ENCODE data around the gene SERTAD3.
"Not testable (repeated sequence)": the region's sequence is repeated elsewhere in the genome, so short reads cannot be mapped to it uniquely, and the experiment has no call there.

SERTAD3 gene

GRCh38 chr19:40457953-40458596, 13.9 kb upstream of the SERTAD3 start:
- DNase-seq, result no peak

GRCh38 chr19:40457048-40457447, 12.9 kb upstream of the SERTAD3 start:
- no peak for DNase-seq

- not testable (repeated sequence) for DNase-seq
These were observed 9.8 kb upstream of the SERTAD3 start for GRCh38 chr19:40453943-40454342.

GRCh38 chr19:40453151-40453735, 9.1 kb upstream of the SERTAD3 start:
- DNase-seq, result no peak

GRCh38 chr19:40452016-40452415, 7.9 kb upstream of the SERTAD3 start:
- DNase-seq, result no peak

GRCh38 chr19:40450664-40451063, 6.5 kb upstream of the SERTAD3 start:
- DNase-seq, result no peak

- DNase-seq, result no peak
These were observed 5.4 kb upstream of the SERTAD3 start for GRCh38 chr19:40449506-40449905.

- DNase-seq, result no peak
These were observed 2.2 kb upstream of the SERTAD3 start for GRCh38 chr19:40446263-40446784.

GRCh38 chr19:40445780-40446262, 1.7 kb upstream of the SERTAD3 start:
- DNase-seq, result peak; percentile 56

- no peak for DNase-seq
These were observed 734 bp upstream of the SERTAD3 start for GRCh38 chr19:40444825-40445312.

- peak; percentile 100 for DNase-seq
These were observed 770 bp downstream of the SERTAD3 start for GRCh38 chr19:40443131-40443999.

GRCh38 chr19:40442328-40443130, 1.6 kb downstream of the SERTAD3 start:
- DNase-seq, result no peak

GRCh38 chr19:40441719-40442253, 2.3 kb downstream of the SERTAD3 start:
- DNase-seq, result no peak

- no peak for DNase-seq
These were observed 5.9 kb downstream of the SERTAD3 start for GRCh38 chr19:40438284-40438683.

GRCh38 chr19:40433391-40434216, 10.5 kb downstream of the SERTAD3 start:
- DNase-seq, result peak; percentile 83

GRCh38 chr19:40432760-40433159, 11.4 kb downstream of the SERTAD3 start:
- not testable (repeated sequence) for DNase-seq

- no peak for DNase-seq
These were observed 12.4 kb downstream of the SERTAD3 start for GRCh38 chr19:40431698-40432097.

GRCh38 chr19:40430242-40430641, 13.9 kb downstream of the SERTAD3 start:
- not testable (repeated sequence) for DNase-seq

- DNase-seq, result not testable (repeated sequence)
These were observed 15.9 kb downstream of the SERTAD3 start for GRCh38 chr19:40428197-40428596.

- peak; percentile 99 for DNase-seq
These were observed 18.5 kb downstream of the SERTAD3 start, which contains the start of gene SERTAD1 for GRCh38 chr19:40425450-40426287. Gene SERTAD1, minus strand, starts transcription at chr19:40425992. Its CDS starts 2,446 bp downstream, at chr19:40423546.
